Activated CD8-positive, alpha-beta T cell treated with anti-CD3 and anti-CD28 coated beads, Interleukin-2, amount 10 ng/mL, durations not matched to agents 7 days and 5 days (primary cell): ENCODE results near the gene CACNB2. TPM values are rescaled to one million over a fixed set of nuclear protein-coding genes. Genes with fewer than 3 reads are reported as not detected.

ENCODE experiments used
- ATAC-seq: fragments of 150-1000 bp; cut with Tn5 transposase; one replicate; pipeline ENCODE4 v1.10.0; 2021; ENCODE audit warnings: moderate library complexity
- CTCF ChIA-PET: fragments of 350-600 bp; sonication (Branson Sonifier 250); formaldehyde crosslinking; loops from one replicate; lab custom pipeline; 2021; ENCODE audit warnings: antibody characterized with exemption; lab: Charles Lee
- POLR2A ChIA-PET: fragments of 350-600 bp; sonication (Branson Sonifier 250); formaldehyde crosslinking; loops from one replicate; lab custom pipeline; 2021; ENCODE audit warnings: antibody characterized with exemption; lab: Charles Lee
- DNase-seq: peaks from one replicate; pipeline ENCODE4 v3.0.0-alpha.2; 2020
- H3K27ac Mint-ChIP-seq: one replicate; pipeline ENCODE4 v1.8.0; 2021; ENCODE audit warnings: mild to moderate bottlenecking, mixed read lengths
- H3K27me3 Mint-ChIP-seq: one replicate; pipeline ENCODE4 v1.8.0; 2021; ENCODE audit warnings: low read depth, mixed read lengths
- H3K36me3 Mint-ChIP-seq: one replicate; pipeline ENCODE4 v1.8.0; 2021; ENCODE audit warnings: low read depth, mixed read lengths
- H3K4me1 Mint-ChIP-seq: one replicate; pipeline ENCODE4 v1.8.0; 2021; ENCODE audit warnings: low read depth, mixed read lengths
- H3K4me3 Mint-ChIP-seq: one replicate; pipeline ENCODE4 v1.8.0; 2021; ENCODE audit warnings: mild to moderate bottlenecking, mixed read lengths
- H3K9me3 Mint-ChIP-seq: one replicate; pipeline ENCODE4 v1.8.0; 2022; ENCODE audit warnings: mixed read lengths; ENCODE audit not compliant: insufficient read depth
- total RNA-seq, 2 experiments: library from RNA; stranded (reverse); gene quantifications; one replicate each; pipeline ENCODE4 v1.2.3, GENCODE V29; 2021

Gene CACNB2
- total RNA-seq, 2 experiments from 2014 or later, result not detected

DNA sequence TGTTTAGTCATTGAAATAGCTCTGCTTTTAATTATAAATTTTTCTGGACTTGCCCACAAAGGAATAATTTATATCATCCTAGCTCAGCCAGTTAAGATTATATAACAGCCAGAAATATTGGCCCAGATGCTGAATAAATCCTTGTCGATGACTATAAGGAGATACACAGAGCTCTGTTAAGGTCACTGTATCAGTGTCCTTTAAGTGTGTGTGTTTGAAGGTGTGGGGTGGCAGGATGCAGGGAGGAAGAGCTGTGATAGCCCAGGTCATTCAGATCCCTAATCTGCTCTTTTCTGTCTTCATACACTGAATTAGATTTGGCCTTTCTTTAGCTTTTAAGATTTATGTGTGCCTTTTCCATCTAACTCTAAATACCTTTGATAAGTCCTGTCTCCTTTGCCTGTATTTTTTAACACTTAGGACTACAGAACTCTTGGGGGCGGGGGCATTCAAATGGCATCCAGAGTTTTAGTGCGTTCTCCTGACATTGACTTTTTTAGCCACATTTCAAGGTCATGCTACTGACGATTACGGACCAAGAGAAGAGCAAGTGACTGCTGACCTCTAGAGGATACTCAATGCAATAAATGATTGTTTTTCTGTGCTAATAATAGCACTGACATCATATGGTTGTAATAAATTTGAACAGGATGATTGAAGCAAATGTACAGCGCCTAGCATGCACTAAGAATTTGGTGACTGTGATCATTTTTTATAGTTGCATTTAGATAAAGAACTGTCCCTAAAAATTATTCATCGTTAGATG lies 172.3 kb downstream of the CACNB2 start:
- POLR2A ChIA-PET, result interaction anchor here (0.6 kb wide), 1 partner anchor 36 kb away, joined by 3 read pairs; no protein-coding TSS in a partner anchor
- Mint-ChIP-seq H3K27ac (no peak overlapping the region), H3K4me3 (no peak overlapping the region), H3K4me1 (no peaks in the 10 kb centered on the region), H3K27me3 (no peaks in the 10 kb centered on the region), H3K9me3 (no peaks in the 10 kb centered on the region), H3K36me3 (no peaks in the 10 kb centered on the region)
- DNase-seq (no peak), ATAC-seq (no peak)
- CTCF ChIA-PET, result no interaction called here

DNA sequence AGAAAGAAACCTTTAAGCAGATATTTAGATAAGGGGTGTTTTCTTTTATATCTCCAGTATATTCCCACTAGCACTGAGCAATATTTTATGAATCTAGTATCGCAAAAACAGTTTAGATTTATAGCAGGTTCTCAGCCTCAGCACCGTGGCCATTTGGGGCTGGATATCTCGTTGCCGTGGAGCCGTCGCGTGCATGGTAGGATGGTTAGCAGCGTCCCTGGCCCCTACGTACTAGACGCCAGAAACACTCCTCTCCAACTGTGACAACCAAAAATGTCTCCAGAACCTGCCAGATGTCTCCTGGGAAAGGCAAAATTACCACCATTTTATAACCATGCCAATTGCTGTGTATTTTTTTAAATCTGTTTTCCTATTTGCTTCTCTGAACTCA lies 172.9 kb downstream of the CACNB2 start:
- no peaks in the 10 kb centered on the region for H3K27me3 Mint-ChIP-seq
- no peak overlapping the region for H3K4me3 Mint-ChIP-seq
- DNase-seq (no peak), ATAC-seq (no peak)
- CTCF ChIA-PET, result no interaction called here
- H3K27ac Mint-ChIP-seq, result no peak overlapping the region
- no peaks in the 10 kb centered on the region for H3K36me3 Mint-ChIP-seq
- POLR2A ChIA-PET, result interaction anchor here (0.6 kb wide), 1 partner anchor 36 kb away, joined by 3 read pairs; no protein-coding TSS in a partner anchor
- no peaks in the 10 kb centered on the region for H3K4me1 Mint-ChIP-seq
- H3K9me3 Mint-ChIP-seq, result no peaks in the 10 kb centered on the region

DNA sequence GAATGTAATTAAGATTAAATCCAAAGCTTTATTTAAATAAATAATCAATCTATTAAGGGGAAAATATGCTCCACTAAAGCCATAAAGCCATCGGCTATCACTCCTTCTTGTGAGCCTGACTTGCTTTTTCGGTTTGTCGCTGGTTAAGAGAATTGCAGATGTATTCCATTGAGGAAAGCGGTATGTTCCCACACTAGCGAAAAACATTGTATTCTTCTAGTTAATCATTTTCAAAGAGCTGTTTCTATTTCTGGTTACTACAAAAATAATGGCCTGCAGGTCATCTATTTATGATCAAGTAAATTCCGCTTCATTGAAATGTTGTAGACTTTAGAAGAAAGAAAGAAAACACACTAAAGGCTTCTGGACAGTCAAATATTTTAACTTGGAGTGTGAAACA lies 173.4 kb downstream of the CACNB2 start:
- no peak overlapping the region for H3K4me3 Mint-ChIP-seq
- ChIA-PET POLR2A (interaction anchor here (0.6 kb wide), 1 partner anchor 37 kb away, joined by 3 read pairs; no protein-coding TSS in a partner anchor), CTCF (no interaction called here)
- H3K4me1 Mint-ChIP-seq, result no peaks in the 10 kb centered on the region
- DNase-seq (no peak), ATAC-seq (no peak)
- H3K9me3 Mint-ChIP-seq, result no peaks in the 10 kb centered on the region
- no peaks in the 10 kb centered on the region for H3K27me3 Mint-ChIP-seq
- H3K27ac Mint-ChIP-seq, result no peak overlapping the region
- no peaks in the 10 kb centered on the region for H3K36me3 Mint-ChIP-seq

DNA sequence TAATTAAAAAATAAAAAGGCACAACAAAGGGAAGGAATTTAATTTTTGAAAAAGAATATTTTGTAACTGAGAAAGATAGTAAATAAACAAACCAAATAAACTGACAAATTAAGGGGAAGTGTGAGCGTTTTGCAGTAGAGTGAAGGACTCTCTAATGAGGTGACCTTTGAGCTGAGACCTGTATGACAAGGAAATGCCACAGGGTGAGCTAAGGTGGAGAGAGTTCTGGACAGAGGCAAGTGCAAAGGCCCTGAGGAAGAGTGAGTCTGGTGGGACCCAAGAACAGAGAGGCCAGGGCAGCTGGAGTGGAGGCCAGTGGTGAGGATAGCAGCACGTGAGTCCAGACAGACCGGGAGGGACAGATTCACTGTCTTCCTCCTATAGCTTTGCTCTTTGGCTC lies 179.4 kb downstream of the CACNB2 start:
- no peak overlapping the region for H3K27ac Mint-ChIP-seq
- no peak overlapping the region for H3K4me3 Mint-ChIP-seq
- ATAC-seq (no peak), DNase-seq (no peak)
- ChIA-PET CTCF (no interaction called here), POLR2A (no interaction called here)
- no peaks in the 10 kb centered on the region for H3K27me3 Mint-ChIP-seq
- H3K4me1 Mint-ChIP-seq, result no peaks in the 10 kb centered on the region
- no peaks in the 10 kb centered on the region for H3K36me3 Mint-ChIP-seq
- H3K9me3 Mint-ChIP-seq, result no peaks in the 10 kb centered on the region

DNA sequence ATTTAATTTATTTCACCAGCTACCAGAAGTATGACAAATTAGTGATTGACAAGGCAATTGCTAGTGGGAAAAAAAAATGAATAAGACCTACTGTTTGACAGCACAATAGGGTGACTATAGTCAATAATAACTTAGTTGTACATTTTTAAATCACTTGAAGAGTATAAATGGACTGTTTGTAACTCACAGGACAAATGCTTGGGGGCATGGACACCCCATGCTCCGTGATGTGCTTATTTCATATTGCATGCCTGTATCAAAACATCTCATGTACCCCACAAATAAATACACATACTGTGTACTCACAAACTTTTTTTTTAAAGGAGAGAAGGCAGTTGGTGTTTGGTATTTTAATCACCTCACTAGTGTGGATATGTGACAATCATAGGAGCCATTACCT lies 181.1 kb downstream of the CACNB2 start:
- ATAC-seq (no peak), DNase-seq (no peak)
- Mint-ChIP-seq H3K9me3 (no peaks in the 10 kb centered on the region), H3K4me3 (no peak overlapping the region), H3K36me3 (no peaks in the 10 kb centered on the region), H3K27ac (no peak overlapping the region), H3K4me1 (no peaks in the 10 kb centered on the region), H3K27me3 (no peaks in the 10 kb centered on the region)
- ChIA-PET POLR2A (no interaction called here), CTCF (no interaction called here)

DNA sequence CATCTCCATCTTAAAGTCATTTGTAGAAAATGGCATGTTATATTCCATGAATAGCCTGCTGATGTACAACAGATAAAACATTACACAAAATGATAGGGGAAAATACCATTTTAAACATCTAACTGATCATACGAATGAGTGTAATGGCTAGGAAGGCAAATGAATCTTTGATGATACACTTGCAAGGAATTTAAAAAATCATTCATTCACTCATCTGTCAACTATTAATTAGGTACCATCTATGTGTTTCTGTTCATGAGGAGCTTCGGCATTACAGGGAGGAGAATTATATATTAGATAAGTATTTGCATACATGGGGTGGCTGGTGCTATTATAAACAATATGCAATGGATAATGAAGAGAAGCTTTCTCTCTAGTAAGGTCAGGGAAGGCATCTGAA lies 183.7 kb downstream of the CACNB2 start:
- no peaks in the 10 kb centered on the region for H3K4me1 Mint-ChIP-seq
- no peak overlapping the region for H3K4me3 Mint-ChIP-seq
- no peak overlapping the region for H3K27ac Mint-ChIP-seq
- H3K36me3 Mint-ChIP-seq, result no peaks in the 10 kb centered on the region
- ChIA-PET CTCF (no interaction called here), POLR2A (no interaction called here)
- H3K27me3 Mint-ChIP-seq, result no peaks in the 10 kb centered on the region
- DNase-seq (no peak), ATAC-seq (no peak)
- H3K9me3 Mint-ChIP-seq, result no peaks in the 10 kb centered on the region

DNA sequence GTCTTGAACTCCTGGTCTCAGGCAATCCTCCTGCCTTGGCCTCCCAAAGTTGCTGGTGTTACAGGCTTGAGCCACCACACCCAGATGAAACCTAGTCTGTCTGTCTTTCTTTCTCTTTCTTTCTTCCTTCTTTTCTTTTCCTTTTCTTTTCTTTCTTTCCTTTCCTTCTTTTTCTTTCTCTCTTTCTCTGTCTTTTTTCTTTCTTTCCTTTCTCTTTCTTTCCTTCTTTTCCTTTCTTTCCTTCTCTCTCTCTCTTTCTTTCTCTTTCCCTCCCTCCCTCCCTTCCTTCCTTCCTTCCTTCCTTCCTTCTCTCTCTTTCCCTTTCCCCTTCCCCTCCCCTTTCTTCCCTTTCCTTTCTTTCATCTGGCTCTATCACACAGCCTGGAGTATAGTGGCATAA lies 185.2 kb downstream of the CACNB2 start:
- POLR2A ChIA-PET, result no interaction called here
- DNase-seq, result no peak
- no peak for ATAC-seq
- Mint-ChIP-seq H3K27me3 (no peaks in the 10 kb centered on the region), H3K9me3 (no peaks in the 10 kb centered on the region), H3K36me3 (no peaks in the 10 kb centered on the region), H3K4me3 (no peak overlapping the region), H3K4me1 (no peaks in the 10 kb centered on the region), H3K27ac (no peak overlapping the region)
- CTCF ChIA-PET, result no interaction called here

DNA sequence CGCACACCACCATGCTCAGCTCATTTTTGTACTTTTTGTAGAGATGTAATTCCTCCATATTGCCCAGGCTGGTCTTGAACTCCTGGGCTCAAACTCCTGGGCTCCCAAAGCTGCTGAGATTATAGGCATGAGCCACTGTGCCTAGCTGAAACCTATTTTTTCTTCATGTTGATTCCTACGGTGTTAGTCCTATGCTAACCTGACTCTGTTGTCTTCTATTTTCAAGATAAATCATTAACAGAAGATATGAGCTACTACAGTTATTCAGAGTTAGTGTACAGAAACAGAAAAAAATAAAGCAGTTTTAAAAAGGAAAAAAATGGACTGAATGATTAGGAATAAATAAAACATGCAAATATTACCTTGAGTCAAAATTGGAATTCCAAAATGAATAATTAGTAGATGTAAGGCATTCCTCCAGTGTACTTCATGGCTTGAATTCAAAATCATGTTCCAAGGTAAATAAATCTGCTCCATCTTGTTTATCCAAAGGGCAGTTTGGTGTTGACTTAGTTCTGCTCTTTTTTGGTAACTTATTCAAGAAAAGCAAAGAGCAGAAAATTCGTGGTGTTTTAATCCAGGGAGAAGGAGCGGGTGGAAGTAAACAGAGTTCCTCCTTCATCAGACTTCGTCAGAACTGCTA lies 185.8 kb downstream of the CACNB2 start:
- H3K9me3 Mint-ChIP-seq, result no peaks in the 10 kb centered on the region
- H3K27ac Mint-ChIP-seq, result no peak overlapping the region
- ChIA-PET POLR2A (no interaction called here), CTCF (no interaction called here)
- ATAC-seq (no peak), DNase-seq (no peak)
- H3K4me1 Mint-ChIP-seq, result no peaks in the 10 kb centered on the region
- no peaks in the 10 kb centered on the region for H3K27me3 Mint-ChIP-seq
- H3K4me3 Mint-ChIP-seq, result no peak overlapping the region
- no peaks in the 10 kb centered on the region for H3K36me3 Mint-ChIP-seq

DNA sequence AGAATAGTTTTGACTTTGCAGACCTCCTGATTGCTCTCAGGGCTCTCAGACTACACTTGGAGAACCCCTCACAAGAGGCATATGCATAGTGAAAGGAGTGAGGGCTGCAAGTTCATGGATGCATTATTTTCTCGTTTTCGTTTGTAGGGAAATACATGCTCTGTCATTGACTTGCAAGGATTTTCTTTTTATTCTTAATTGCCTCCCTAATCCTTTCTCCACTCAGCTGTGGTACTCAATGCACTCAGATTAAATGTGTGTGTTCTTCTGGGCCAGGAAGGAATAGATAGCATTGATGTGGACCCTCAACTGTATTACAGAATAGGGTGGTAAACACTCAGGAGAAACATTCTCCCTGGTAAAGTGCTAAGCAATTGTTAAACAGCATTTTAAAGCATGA lies 188.7 kb downstream of the CACNB2 start:
- Mint-ChIP-seq H3K4me1 (no peaks in the 10 kb centered on the region), H3K9me3 (no peaks in the 10 kb centered on the region), H3K27ac (no peak overlapping the region), H3K36me3 (no peaks in the 10 kb centered on the region), H3K4me3 (no peak overlapping the region), H3K27me3 (no peaks in the 10 kb centered on the region)
- POLR2A ChIA-PET, result no interaction called here
- ATAC-seq (no peak), DNase-seq (no peak)
- CTCF ChIA-PET, result no interaction called here

DNA sequence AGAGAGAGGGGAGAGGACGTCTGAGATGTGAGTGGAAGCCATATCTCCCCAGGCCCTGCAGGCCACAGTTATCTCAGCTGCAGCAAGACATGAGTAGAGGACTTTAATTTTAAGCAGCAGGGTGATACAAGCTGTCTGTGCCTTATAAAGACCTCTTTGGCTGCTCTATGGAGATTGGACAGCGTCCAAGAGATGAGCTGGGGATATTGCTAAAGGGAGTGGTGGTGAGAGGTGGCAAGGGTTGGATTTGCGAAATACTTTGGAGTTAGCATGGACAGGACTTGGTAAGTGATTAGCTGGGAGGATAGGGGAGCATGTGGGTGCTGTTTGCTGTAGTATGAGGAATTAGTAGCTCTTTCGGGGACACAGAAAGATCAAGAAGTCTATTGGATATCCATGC lies 191.8 kb downstream of the CACNB2 start:
- ChIA-PET POLR2A (no interaction called here), CTCF (no interaction called here)
- ATAC-seq (no peak), DNase-seq (no peak)
- no peaks in the 10 kb centered on the region for H3K27me3 Mint-ChIP-seq
- H3K9me3 Mint-ChIP-seq, result no peaks in the 10 kb centered on the region
- no peaks in the 10 kb centered on the region for H3K4me1 Mint-ChIP-seq
- H3K27ac Mint-ChIP-seq, result no peak overlapping the region
- no peaks in the 10 kb centered on the region for H3K36me3 Mint-ChIP-seq
- H3K4me3 Mint-ChIP-seq, result no peak overlapping the region

DNA sequence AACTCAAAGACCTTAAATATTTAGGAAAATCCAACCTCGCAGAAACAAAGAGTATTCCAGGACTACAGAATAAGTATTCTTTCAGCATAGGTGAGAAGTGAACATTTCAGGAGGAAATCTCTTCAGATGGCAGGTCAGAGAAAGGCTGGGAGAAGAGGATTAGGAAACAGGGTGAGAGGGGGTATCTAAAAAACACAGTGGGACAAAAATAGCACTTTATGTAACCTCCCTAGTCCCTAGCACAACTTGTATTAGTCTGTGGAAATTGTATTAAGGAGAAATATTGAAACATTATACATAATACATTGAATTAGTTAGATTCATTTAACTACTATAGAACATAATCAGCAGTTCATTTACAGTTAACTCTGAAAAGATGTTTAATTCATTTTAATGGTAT lies 192.3 kb downstream of the CACNB2 start:
- CTCF ChIA-PET, result no interaction called here
- no peak overlapping the region for H3K4me3 Mint-ChIP-seq
- no peaks in the 10 kb centered on the region for H3K36me3 Mint-ChIP-seq
- ATAC-seq (no peak), DNase-seq (no peak)
- H3K9me3 Mint-ChIP-seq, result no peaks in the 10 kb centered on the region
- H3K4me1 Mint-ChIP-seq, result no peaks in the 10 kb centered on the region
- H3K27ac Mint-ChIP-seq, result no peak overlapping the region
- no peaks in the 10 kb centered on the region for H3K27me3 Mint-ChIP-seq
- POLR2A ChIA-PET, result no interaction called here

DNA sequence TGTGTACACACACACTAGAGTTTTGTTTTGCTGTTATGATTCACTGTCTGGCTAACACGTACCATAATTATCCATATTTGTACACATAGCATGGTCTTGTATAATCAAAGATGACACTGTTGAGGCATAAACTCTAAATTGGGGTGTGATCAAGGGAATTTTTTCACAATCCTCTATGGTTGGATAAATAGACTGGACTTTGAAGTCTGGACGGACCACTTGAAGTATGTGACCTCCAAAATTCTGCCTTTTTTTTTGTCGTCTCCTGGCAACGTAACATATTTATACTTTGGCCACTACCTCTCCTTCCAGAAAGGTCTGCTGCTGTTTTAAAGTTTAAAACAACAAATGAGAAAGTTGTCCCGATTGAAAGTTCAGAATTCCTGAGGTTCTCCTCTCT lies 193.4 kb downstream of the CACNB2 start:
- ChIA-PET POLR2A (no interaction called here), CTCF (no interaction called here)
- no peak for DNase-seq
- no peaks in the 10 kb centered on the region for H3K36me3 Mint-ChIP-seq
- H3K4me1 Mint-ChIP-seq, result no peaks in the 10 kb centered on the region
- ATAC-seq, result no peak
- no peaks in the 10 kb centered on the region for H3K9me3 Mint-ChIP-seq
- no peak overlapping the region for H3K27ac Mint-ChIP-seq
- H3K27me3 Mint-ChIP-seq, result no peaks in the 10 kb centered on the region
- no peak overlapping the region for H3K4me3 Mint-ChIP-seq
